ENCODE data around the gene CASK. TPM values are rescaled to one million over a fixed set of nuclear protein-coding genes. Genes with fewer than 3 reads are reported as not detected.
A peak's percentile ranks its signal among the peaks of the same experiment; 100 is the strongest.

CASK gene
- total and polyA plus RNA-seq, 9 of the 15 experiments (the other 6 are each of a cell fraction or from before 2014, with no cell fraction given) = 1.3 to 7.4 (median 5.2) TPM

GRCh38 chrX:41588271-41588670, 335.1 kb downstream of the CASK start:
- no peak overlapping the region for H2AFZ ChIP-seq (ENCODE audit: low read depth, low read length)
- H3K4me2 ChIP-seq (ENCODE audit: insufficient read depth, low read length) = no peak overlapping the region
- H4K20me1 ChIP-seq (replicated peaks; ENCODE audit: control insufficient read depth, insufficient read depth, low read length) = no peaks in the 10 kb centered on the region
- ChIA-PET CTCF (ENCODE audit: low intra/inter-chr PET ratio) (no interaction called here), POLR2A (no interaction called here)
- H3K27me3 ChIP-seq (ENCODE audit: control insufficient read depth in 2 of 2, insufficient read depth in 2 of 2, low read length in 2 of 2) = no peaks in the 10 kb centered on the region
- H3K79me2 ChIP-seq (ENCODE audit: control insufficient read depth, insufficient read depth, low read length) = no peaks in the 10 kb centered on the region
- no peak overlapping the region for H3K9ac ChIP-seq (ENCODE audit: insufficient read depth in 1 of 2, low read depth in 2 of 2, low read length in 2 of 2)
- 33% methylated on average over 4 of the region's 4 CpGs for WGBS (ENCODE audit: insufficient coverage, low coverage, missing lambda C conversion rate)
- no peak overlapping the region for H3K4me3 ChIP-seq
- no TSS peak for BruUV-seq (replicated peaks)
- intact Hi-C loops (cut with micrococcal nuclease) (no loop called here), in situ Hi-C loops (cut with MboI) (no loop called here)
- H3K9me3 ChIP-seq (replicated peaks; ENCODE audit: control insufficient read depth, insufficient read depth, low read depth, low read length) = no peaks in the 10 kb centered on the region
- H3K4me1 ChIP-seq (replicated peaks in 1 of 2; ENCODE audit: control insufficient read depth in 2 of 2, insufficient read depth in 2 of 2, low read length in 2 of 2) = no peaks in the 10 kb centered on the region
- no peak for ATAC-seq
- H3K27ac ChIP-seq (ENCODE audit: extremely low read depth, low read depth, low read length) = no peak overlapping the region
- TF ChIP-seq RREB1 (CRISPR knock-in tag; IDR thresholded peaks at IDR 0.05) = no peak
- peak; percentile 22; the same call in 1 of the 2 replicates for TF ChIP-seq FOSL1 (tag; conservative IDR thresholded peaks at IDR 0.05)
- TF ChIP-seq RNF2 (IDR thresholded peaks at IDR 0.05) = no peak
- no peaks in the 10 kb centered on the region for H3K9me1 ChIP-seq (ENCODE audit: control insufficient read depth, insufficient read depth, low read length)
- DNase-seq (ENCODE audit: extremely low read depth in 1 of 4, low spot score in 3 of 4) = peak; percentile 1 to 8 (median 6)
- no peak for FAIRE-seq
- no peaks in the 10 kb centered on the region for H3K36me3 ChIP-seq (ENCODE audit: control insufficient read depth, insufficient read depth, low read length)
